ENCODE measurements around the gene SNW1. TPM values are rescaled to one million over a fixed set of nuclear protein-coding genes. Genes with fewer than 3 reads are reported as not detected.

The SNW1 gene
- polyA plus RNA-seq, 1 donor from 2014 or later, result 81.2 TPM

DNA sequence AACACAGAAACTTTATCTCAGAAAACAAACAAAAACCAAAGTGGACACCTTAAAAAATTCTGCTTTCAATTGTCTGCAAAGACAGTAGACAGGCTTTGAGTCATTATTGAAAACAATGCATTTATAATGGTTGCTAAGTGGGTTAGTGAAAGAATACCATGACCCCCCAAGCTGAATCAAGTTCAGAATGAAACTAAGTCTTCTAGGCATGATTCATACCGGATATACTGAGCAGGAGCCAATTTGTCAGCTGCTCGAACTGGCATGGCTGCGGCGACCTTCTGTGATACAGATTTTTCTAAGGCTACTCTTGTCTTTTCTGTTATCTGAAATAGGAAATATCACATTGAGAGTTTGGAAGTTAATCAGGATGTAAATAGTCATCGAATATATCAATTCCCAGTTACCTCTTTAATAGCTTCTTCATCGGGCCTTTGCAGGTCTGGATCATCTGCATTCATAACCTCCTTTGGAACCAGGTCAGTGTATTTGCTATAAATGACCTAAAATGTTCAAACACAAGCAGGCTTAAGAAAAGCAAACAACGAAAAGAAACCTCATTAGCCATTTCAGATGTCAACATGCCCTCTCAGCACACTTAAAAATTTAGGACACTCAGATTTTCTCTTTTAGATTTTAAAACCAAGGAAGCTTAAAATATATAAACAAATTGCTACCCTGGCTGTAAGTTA, 22.3 kb downstream of the SNW1 start:
- Histone ChIP-seq H3K79me2 (replicated peaks; ENCODE audit: insufficient read depth, low read length) (no peaks in the 10 kb centered on the region), H3K9me2 (ENCODE audit: insufficient read depth, low read length) (no peaks in the 10 kb centered on the region), H3K36me3 (ENCODE audit: insufficient read depth, low read length) (peaks cover 5% of the 10 kb centered on the region), H3K4me3 (ENCODE audit: low read length) (no peak overlapping the region), H3K27ac (ENCODE audit: low read length) (no peak overlapping the region), H3K9me3 (ENCODE audit: low read length) (no peaks in the 10 kb centered on the region), H2AFZ (ENCODE audit: low read depth, low read length) (no peak overlapping the region), H3K9ac (ENCODE audit: low read length) (no peak overlapping the region), H3F3A (ENCODE audit: insufficient read depth, low read length, poor library complexity, severe bottlenecking) (no peaks in the 10 kb centered on the region), H3K27me3 (ENCODE audit: insufficient read depth, low read depth, low read length) (no peaks in the 10 kb centered on the region), H4K20me1 (ENCODE audit: insufficient read depth) (no peaks in the 10 kb centered on the region), H3K4me2 (ENCODE audit: low read length) (no peak overlapping the region)
- TF ChIP-seq POLR2AphosphoS5 (IDR thresholded peaks at IDR 0.05), result no peak
- TF ChIP-seq TAF1 (IDR thresholded peaks at IDR 0.05; ENCODE audit: low read depth), result no peak

DNA sequence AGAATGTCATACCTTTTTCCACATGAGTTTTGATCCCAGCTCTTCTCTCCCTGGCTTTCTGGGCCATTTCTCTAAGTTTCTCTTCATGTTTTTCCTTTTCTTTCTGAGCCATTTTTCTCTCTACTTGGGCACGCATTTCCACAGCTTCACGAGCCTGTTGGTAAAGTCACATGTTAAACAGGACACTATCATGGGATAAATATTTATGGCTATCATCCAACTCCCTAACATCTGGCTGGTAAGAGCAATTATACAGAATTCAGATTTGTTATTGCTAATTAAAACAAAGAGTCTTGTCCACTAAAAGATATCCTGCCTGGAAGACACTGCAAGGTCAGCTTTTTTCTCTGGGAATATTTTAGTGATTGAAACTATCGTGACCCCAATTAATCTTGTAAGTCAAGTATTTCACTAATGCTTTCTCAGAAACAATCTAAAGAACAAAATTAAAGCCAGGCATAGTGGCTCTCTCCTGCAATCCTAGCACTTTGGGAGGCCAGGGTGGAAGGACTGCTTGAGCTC, 29.9 kb downstream of the SNW1 start:
- Histone ChIP-seq H4K20me1 (ENCODE audit: insufficient read depth) (no peaks in the 10 kb centered on the region), H3K36me3 (ENCODE audit: insufficient read depth, low read length) (peaks cover 14% of the 10 kb centered on the region), H3K4me2 (ENCODE audit: low read length) (no peak overlapping the region), H2AFZ (ENCODE audit: low read depth, low read length) (no peak overlapping the region), H3K9me3 (ENCODE audit: low read length) (no peaks in the 10 kb centered on the region), H3K79me2 (replicated peaks; ENCODE audit: insufficient read depth, low read length) (no peaks in the 10 kb centered on the region), H3K27me3 (ENCODE audit: insufficient read depth, low read depth, low read length) (no peaks in the 10 kb centered on the region), H3K9me2 (ENCODE audit: insufficient read depth, low read length) (no peaks in the 10 kb centered on the region), H3F3A (ENCODE audit: insufficient read depth, low read length, poor library complexity, severe bottlenecking) (no peaks in the 10 kb centered on the region), H3K4me3 (ENCODE audit: low read length) (no peak overlapping the region), H3K9ac (ENCODE audit: low read length) (no peak overlapping the region), H3K27ac (ENCODE audit: low read length) (no peak overlapping the region)
- no peak for TF ChIP-seq EP300 (conservative IDR thresholded peaks at IDR 0.05; ENCODE audit: poor library complexity, severe bottlenecking)
- TF ChIP-seq RAD21 (conservative IDR thresholded peaks at IDR 0.05), result no peak
- no peak for TF ChIP-seq MXI1 (conservative IDR thresholded peaks at IDR 0.05; ENCODE audit: poor library complexity, severe bottlenecking)
- TF ChIP-seq EZH2 (IDR thresholded peaks at IDR 0.05; ENCODE audit: borderline replicate concordance, insufficient read depth, low read length, poor library complexity, severe bottlenecking), result no peak

DNA sequence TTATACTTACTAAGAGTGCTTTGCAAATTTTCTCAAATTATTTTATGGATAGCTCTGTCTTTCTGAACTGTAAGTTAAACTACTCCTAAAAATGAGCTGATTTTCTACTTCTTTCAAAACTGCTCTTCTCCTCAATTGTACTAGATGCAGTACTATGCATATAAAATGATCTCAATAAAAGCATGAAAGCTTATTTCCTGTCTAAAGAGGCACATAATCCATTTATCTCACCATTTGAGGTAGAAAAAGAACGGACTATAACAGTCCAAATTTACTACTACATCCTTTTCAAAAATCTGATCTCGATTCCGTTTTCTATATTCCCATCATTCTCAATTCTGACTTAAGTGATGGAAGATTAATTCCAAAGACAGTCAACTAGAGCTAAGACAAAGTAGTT, 38.7 kb downstream of the SNW1 start:
- Histone ChIP-seq H3K36me3 (ENCODE audit: insufficient read depth, low read length) (peaks cover 5% of the 10 kb centered on the region), H3K4me2 (ENCODE audit: low read length) (no peak overlapping the region), H3K9ac (ENCODE audit: low read length) (no peak overlapping the region), H3K79me2 (replicated peaks; ENCODE audit: insufficient read depth, low read length) (no peaks in the 10 kb centered on the region), H3K9me3 (ENCODE audit: low read length) (no peaks in the 10 kb centered on the region), H3F3A (ENCODE audit: insufficient read depth, low read length, poor library complexity, severe bottlenecking) (no peaks in the 10 kb centered on the region), H3K27ac (ENCODE audit: low read length) (no peak overlapping the region), H3K4me3 (ENCODE audit: low read length) (no peak overlapping the region), H2AFZ (ENCODE audit: low read depth, low read length) (no peak overlapping the region), H3K27me3 (ENCODE audit: insufficient read depth, low read depth, low read length) (no peaks in the 10 kb centered on the region), H4K20me1 (ENCODE audit: insufficient read depth) (no peaks in the 10 kb centered on the region), H3K9me2 (ENCODE audit: insufficient read depth, low read length) (no peaks in the 10 kb centered on the region)
- TF ChIP-seq SMC3 (conservative IDR thresholded peaks at IDR 0.05; ENCODE audit: poor library complexity) (no peak), EP300 (conservative IDR thresholded peaks at IDR 0.05; ENCODE audit: poor library complexity, severe bottlenecking) (no peak), TAF1 (IDR thresholded peaks at IDR 0.05; ENCODE audit: low read depth) (no peak), POLR2AphosphoS5 (IDR thresholded peaks at IDR 0.05) (no peak), EZH2 (IDR thresholded peaks at IDR 0.05; ENCODE audit: borderline replicate concordance, insufficient read depth, low read length, poor library complexity, severe bottlenecking) (no peak), RAD21 (conservative IDR thresholded peaks at IDR 0.05) (no peak), MXI1 (conservative IDR thresholded peaks at IDR 0.05; ENCODE audit: poor library complexity, severe bottlenecking) (no peak)
- TF ChIP-seq, protein P1, sequence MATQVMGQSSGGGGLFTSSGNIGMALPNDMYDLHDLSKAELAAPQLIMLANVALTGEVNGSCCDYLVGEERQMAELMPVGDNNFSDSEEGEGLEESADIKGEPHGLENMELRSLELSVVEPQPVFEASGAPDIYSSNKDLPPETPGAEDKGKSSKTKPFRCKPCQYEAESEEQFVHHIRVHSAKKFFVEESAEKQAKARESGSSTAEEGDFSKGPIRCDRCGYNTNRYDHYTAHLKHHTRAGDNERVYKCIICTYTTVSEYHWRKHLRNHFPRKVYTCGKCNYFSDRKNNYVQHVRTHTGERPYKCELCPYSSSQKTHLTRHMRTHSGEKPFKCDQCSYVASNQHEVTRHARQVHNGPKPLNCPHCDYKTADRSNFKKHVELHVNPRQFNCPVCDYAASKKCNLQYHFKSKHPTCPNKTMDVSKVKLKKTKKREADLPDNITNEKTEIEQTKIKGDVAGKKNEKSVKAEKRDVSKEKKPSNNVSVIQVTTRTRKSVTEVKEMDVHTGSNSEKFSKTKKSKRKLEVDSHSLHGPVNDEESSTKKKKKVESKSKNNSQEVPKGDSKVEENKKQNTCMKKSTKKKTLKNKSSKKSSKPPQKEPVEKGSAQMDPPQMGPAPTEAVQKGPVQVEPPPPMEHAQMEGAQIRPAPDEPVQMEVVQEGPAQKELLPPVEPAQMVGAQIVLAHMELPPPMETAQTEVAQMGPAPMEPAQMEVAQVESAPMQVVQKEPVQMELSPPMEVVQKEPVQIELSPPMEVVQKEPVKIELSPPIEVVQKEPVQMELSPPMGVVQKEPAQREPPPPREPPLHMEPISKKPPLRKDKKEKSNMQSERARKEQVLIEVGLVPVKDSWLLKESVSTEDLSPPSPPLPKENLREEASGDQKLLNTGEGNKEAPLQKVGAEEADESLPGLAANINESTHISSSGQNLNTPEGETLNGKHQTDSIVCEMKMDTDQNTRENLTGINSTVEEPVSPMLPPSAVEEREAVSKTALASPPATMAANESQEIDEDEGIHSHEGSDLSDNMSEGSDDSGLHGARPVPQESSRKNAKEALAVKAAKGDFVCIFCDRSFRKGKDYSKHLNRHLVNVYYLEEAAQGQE (IDR thresholded peaks at IDR 0.05; ENCODE audit: borderline replicate concordance), result no peak
- TF ChIP-seq, protein P2, sequence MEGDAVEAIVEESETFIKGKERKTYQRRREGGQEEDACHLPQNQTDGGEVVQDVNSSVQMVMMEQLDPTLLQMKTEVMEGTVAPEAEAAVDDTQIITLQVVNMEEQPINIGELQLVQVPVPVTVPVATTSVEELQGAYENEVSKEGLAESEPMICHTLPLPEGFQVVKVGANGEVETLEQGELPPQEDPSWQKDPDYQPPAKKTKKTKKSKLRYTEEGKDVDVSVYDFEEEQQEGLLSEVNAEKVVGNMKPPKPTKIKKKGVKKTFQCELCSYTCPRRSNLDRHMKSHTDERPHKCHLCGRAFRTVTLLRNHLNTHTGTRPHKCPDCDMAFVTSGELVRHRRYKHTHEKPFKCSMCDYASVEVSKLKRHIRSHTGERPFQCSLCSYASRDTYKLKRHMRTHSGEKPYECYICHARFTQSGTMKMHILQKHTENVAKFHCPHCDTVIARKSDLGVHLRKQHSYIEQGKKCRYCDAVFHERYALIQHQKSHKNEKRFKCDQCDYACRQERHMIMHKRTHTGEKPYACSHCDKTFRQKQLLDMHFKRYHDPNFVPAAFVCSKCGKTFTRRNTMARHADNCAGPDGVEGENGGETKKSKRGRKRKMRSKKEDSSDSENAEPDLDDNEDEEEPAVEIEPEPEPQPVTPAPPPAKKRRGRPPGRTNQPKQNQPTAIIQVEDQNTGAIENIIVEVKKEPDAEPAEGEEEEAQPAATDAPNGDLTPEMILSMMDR (IDR thresholded peaks at IDR 0.05; ENCODE audit: poor library complexity, severe bottlenecking), result no peak

Data from neural cell (in vitro differentiated cells).